ENCODE measurements around the gene MT2A.

MT2A gene

DNA sequence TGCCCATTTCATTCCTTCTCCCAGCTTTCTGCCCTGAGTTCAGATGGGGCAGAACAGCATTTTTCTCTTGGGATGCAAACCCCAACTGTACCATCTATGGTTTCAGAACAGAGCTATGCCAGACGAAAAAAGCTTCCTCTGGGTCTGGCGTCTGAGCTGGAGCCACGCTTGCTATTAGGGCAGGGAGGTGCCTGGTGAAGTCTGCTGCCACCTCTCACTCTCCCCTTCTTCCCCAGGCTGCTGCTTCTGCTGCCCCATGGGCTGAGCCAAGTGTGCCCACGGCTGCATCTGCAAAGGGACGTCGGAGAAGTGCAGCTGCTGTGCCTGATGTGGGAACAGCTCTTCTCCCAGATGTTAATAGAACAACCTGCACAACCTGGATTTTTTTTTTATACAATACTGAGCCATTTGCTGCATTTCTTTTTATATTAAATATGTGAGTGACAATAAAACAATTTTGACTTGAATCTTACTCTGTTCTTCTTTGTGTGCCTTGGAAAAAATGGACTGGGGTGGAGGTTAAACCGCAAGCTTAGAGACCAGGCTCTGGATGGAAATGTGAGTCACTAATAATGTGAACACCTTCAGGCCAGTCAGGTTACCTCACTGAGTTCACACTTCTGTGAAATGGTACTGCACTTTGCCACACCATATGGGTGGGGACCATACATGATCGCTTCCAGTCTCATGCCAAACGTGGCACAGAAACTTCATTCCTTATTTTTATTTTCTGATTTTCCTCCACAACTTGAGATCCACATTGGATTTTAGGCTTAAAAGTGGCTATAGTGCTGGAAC is 28.4 kb downstream of the MT2A start:
- H3K36me3 ChIP-seq (ENCODE audit: control insufficient read depth in 1 of 2, insufficient read depth in 2 of 2, low read length in 2 of 2): no peaks in the 10 kb centered on the region
- H3K27me3 ChIP-seq (ENCODE audit: control insufficient read depth in 1 of 2, insufficient read depth in 2 of 2, low read length in 2 of 2): peaks cover 18 to 19% of the 10 kb centered on the region in 2 donors
- H3K4me3 ChIP-seq (ENCODE audit: low read depth in 1 of 2, low read length in 2 of 2): no peak overlapping the region
- H3K9ac ChIP-seq (ENCODE audit: low read depth in 1 of 2, low read length in 2 of 2): no peak overlapping the region
- H3K4me1 ChIP-seq (ENCODE audit: control insufficient read depth in 1 of 2, insufficient read depth in 2 of 2, low read length in 2 of 2): peaks cover 13 to 37% of the 10 kb centered on the region in 2 donors
- no peak overlapping the region for H3K27ac ChIP-seq (ENCODE audit: low read depth, low read length)
- no peaks in the 10 kb centered on the region for H3K9me3 ChIP-seq (ENCODE audit: control insufficient read depth in 1 of 2, low read length in 2 of 2)

DNA sequence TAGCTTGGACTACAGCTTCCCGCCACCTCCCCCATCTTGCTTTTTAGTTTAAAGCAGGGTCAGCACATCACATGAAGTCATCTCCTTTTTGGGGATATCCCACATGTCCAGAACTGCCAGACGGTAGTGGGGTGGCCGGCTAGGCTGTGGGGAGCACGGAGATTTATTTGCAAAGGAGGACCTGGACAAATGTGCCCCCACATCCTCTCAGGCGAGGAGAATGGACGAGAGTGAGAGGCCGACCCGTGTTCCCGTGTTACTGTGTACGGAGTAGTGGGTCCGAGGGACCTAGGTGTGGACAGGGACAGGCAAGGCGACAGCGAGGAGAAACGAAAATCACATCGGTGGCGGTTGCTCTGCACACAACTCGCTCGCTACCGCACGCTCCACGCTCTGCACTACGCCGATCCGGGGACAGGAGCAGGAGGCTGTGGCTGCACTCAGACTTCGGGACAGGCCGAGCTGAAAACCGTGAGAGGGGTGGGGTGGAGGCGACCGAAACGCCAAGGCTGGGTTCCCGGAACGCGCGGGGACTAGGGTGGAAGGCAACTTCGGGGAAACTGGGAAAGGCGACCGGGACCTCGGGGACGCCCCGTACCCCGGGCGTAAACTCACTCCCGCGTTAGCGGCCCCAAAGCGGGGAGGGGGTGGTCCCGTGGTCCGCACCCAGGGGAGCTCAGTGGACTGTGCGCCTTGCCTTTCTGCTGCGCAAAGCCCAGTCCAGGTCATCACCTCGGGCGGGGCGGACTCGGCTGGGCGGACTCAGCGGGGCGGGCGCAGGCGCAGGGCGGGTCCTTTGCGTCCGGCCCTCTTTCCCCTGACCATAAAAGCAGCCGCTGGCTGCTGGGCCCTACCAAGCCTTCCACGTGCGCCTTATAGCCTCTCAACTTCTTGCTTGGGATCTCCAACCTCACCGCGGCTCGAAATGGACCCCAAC is 29.7 kb downstream of the MT2A start, which contains the start of gene MT1A:
TSS of gene MT1A (plus strand) at position 853 of the 937 bp plus-strand sequence. CDS start at position 926, 73 bp downstream.
- Histone ChIP-seq H3K9me3 (ENCODE audit: control insufficient read depth in 1 of 2, low read length in 2 of 2) (no peaks in the 10 kb centered on the region), H3K27me3 (ENCODE audit: control insufficient read depth in 1 of 2, insufficient read depth in 2 of 2, low read length in 2 of 2) (peaks cover 11 to 19% of the 10 kb centered on the region in 2 donors)

DNA sequence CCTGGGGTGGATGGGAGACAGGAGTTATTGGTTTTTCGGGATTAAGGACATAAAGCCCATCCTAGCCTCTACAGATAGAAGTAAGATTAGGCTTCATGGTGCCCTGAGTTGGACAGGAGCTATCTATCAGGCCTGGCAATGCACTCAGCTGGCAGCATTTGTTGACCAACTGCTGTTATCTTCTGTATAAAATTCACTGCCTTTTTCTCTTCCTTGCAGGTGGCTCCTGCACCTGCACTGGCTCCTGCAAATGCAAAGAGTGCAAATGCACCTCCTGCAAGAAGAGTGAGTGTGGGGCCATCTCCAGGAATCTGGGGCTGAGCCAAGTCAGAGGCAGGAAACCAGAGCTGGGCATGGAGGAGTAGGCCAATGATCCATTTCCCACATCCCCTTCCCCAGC is 30.7 kb downstream of the MT2A start:
- H3K4me3 ChIP-seq (ENCODE audit: low read depth in 1 of 2, low read length in 2 of 2): peak overlapping the region; percentile 31 to 75
- no peaks in the 10 kb centered on the region for H3K9me3 ChIP-seq (ENCODE audit: control insufficient read depth in 1 of 2, low read length in 2 of 2)
- peaks cover 10 to 19% of the 10 kb centered on the region in 2 donors for H3K27me3 ChIP-seq (ENCODE audit: control insufficient read depth in 1 of 2, insufficient read depth in 2 of 2, low read length in 2 of 2)
- peak overlapping the region; percentile 48 to 61 for H3K9ac ChIP-seq (ENCODE audit: low read depth in 1 of 2, low read length in 2 of 2)
- no peaks in the 10 kb centered on the region for H3K36me3 ChIP-seq (ENCODE audit: control insufficient read depth in 1 of 2, insufficient read depth in 2 of 2, low read length in 2 of 2)
- H3K4me1 ChIP-seq (ENCODE audit: control insufficient read depth in 1 of 2, insufficient read depth in 2 of 2, low read length in 2 of 2): peaks cover 25 to 39% of the 10 kb centered on the region in 2 donors
- H3K27ac ChIP-seq (ENCODE audit: low read depth, low read length): no peak overlapping the region

More for the DNA sequence above, 29.7 kb downstream of the MT2A start, which contains the start of gene MT1A:
- Histone ChIP-seq H3K36me3 (ENCODE audit: control insufficient read depth in 1 of 2, insufficient read depth in 2 of 2, low read length in 2 of 2) (no peaks in the 10 kb centered on the region), H3K4me1 (ENCODE audit: control insufficient read depth in 1 of 2, insufficient read depth in 2 of 2, low read length in 2 of 2) (peaks cover 19 to 36% of the 10 kb centered on the region in 2 donors), H3K27ac (ENCODE audit: low read depth, low read length) (no peak within 1 kb of the TSS), H3K9ac (ENCODE audit: low read depth in 1 of 2, low read length in 2 of 2) (peak within 1 kb of the TSS; percentile 48 to 61), H3K4me3 (ENCODE audit: low read depth in 1 of 2, low read length in 2 of 2) (peak within 1 kb of the TSS; percentile 31 to 75)

DNA sequence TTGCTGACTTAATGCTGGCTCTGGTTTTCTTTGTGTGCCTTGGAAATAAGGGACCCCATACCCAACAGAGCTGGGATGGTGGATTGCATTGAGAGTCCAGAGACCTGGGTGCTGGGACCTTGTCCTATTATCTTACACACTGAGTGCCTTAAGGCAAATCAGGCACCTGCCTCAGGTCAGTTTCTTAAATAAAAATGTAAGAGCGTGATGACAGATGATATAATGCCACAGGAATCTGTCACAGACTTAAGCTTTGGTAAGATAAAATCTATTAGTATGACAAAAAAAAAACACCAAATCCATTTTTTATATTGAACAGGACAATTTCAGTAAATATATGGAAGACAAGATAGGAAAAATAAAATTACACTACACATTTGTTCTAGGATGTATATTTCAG is 31.7 kb downstream of the MT2A start:
- Histone ChIP-seq H3K9me3 (ENCODE audit: control insufficient read depth in 1 of 2, low read length in 2 of 2) (no peaks in the 10 kb centered on the region), H3K4me3 (ENCODE audit: low read depth in 1 of 2, low read length in 2 of 2) (no peak overlapping the region), H3K27ac (ENCODE audit: low read depth, low read length) (no peak overlapping the region), H3K27me3 (ENCODE audit: control insufficient read depth in 1 of 2, insufficient read depth in 2 of 2, low read length in 2 of 2) (peaks cover 10 to 19% of the 10 kb centered on the region in 2 donors), H3K9ac (ENCODE audit: low read depth in 1 of 2, low read length in 2 of 2) (no peak overlapping the region), H3K4me1 (ENCODE audit: control insufficient read depth in 1 of 2, insufficient read depth in 2 of 2, low read length in 2 of 2) (peaks cover 27 to 40% of the 10 kb centered on the region in 2 donors), H3K36me3 (ENCODE audit: control insufficient read depth in 1 of 2, insufficient read depth in 2 of 2, low read length in 2 of 2) (no peaks in the 10 kb centered on the region)

DNA sequence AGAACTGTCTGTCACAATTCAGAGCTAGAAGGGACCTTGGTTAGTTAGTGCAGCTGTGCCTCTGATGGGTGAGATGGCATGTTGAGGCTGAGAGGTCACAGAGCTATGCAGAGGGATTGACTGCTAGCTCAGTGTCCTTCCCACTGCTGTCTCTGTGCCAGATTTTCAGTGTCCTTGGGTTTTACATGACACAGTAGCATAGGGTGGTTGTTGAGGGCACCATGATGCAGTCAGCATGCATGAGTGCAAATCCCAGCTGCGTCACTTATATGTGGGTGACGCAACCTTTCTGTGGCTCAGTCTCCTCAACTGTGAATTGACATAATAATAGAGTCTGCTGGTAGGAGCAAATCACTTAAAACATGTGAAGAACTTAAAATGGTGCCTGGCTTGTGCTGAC is 32.8 kb downstream of the MT2A start:
- H3K9ac ChIP-seq (ENCODE audit: low read depth in 1 of 2, low read length in 2 of 2): no peak overlapping the region
- no peak overlapping the region for H3K27ac ChIP-seq (ENCODE audit: low read depth, low read length)
- H3K4me3 ChIP-seq (ENCODE audit: low read depth in 1 of 2, low read length in 2 of 2): no peak overlapping the region
- peaks cover 31 to 39% of the 10 kb centered on the region in 2 donors for H3K4me1 ChIP-seq (ENCODE audit: control insufficient read depth in 1 of 2, insufficient read depth in 2 of 2, low read length in 2 of 2)
- no peaks in the 10 kb centered on the region for H3K9me3 ChIP-seq (ENCODE audit: control insufficient read depth in 1 of 2, low read length in 2 of 2)
- no peaks in the 10 kb centered on the region for H3K36me3 ChIP-seq (ENCODE audit: control insufficient read depth in 1 of 2, insufficient read depth in 2 of 2, low read length in 2 of 2)
- peaks cover 6 to 10% of the 10 kb centered on the region in 2 donors for H3K27me3 ChIP-seq (ENCODE audit: control insufficient read depth in 1 of 2, insufficient read depth in 2 of 2, low read length in 2 of 2)

DNA sequence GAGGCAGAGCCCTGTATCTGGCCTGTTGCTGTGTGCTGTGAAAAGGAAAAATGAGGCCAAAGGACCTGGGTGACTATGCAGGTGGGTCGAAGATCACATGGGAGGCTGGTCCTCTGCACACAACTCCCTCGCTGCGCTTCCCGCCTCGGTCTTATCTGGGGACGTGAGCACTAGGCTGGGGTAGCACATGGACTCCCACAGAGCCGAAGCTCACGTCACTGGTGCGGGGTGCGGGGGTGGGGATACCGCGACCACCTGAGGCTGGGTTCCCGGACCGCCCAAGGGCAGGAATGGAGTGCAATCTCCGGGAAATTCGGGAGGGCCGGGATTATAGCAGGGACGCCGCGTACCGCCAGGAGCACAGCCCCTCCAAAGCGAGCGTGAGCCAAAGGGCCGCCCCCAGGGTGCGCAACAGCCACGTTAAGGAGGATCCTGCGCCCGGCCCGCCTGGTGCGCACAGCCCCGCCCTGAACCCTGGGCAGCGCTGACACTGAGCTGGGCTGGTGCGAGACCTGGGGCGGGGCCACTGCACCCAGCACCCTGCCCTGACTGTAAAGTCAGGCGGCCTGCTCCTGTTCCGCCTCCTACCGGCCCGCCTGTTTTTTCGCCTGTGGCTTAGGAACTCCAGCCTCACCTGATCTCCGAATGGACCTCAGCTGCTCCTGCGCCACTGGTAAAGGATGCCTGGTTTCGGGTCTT is 34.8 kb downstream of the MT2A start:
- Histone ChIP-seq H3K4me1 (ENCODE audit: control insufficient read depth in 1 of 2, insufficient read depth in 2 of 2, low read length in 2 of 2) (peaks cover 40 to 42% of the 10 kb centered on the region in 2 donors), H3K9ac (ENCODE audit: low read depth in 1 of 2, low read length in 2 of 2) (peak overlapping the region; percentile 52 to 61), H3K4me3 (ENCODE audit: low read depth in 1 of 2, low read length in 2 of 2) (peak overlapping the region; percentile 59 to 66)

DNA sequence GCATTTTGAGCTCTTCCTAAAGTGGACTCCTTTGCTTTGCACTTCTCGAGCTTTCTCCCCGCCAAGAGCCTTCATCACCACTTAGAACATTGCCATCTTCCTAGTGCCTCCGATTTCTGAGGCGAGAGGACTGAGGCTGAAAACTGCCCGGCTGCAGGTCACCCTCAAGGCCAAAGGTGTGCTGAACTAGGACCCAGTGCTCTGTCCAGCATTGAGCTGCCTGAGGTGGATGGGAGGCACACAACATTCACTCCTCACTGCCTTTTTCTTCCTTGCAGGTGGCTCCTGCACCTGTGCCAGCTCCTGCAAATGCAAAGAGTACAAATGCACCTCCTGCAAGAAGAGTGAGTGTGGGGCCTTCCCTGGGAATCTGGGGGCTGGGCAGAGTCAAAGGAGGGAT is 35.4 kb downstream of the MT2A start:
- Histone ChIP-seq H3K9me3 (ENCODE audit: control insufficient read depth in 1 of 2, low read length in 2 of 2) (no peaks in the 10 kb centered on the region), H3K27ac (ENCODE audit: low read depth, low read length) (no peak overlapping the region), H3K36me3 (ENCODE audit: control insufficient read depth in 1 of 2, insufficient read depth in 2 of 2, low read length in 2 of 2) (no peaks in the 10 kb centered on the region), H3K4me1 (ENCODE audit: control insufficient read depth in 1 of 2, insufficient read depth in 2 of 2, low read length in 2 of 2) (peaks cover 41 to 46% of the 10 kb centered on the region in 2 donors), H3K9ac (ENCODE audit: low read depth in 1 of 2, low read length in 2 of 2) (peak overlapping the region; percentile 20 to 33), H3K27me3 (ENCODE audit: control insufficient read depth in 1 of 2, insufficient read depth in 2 of 2, low read length in 2 of 2) (peaks cover 0 to 5% of the 10 kb centered on the region in 2 donors), H3K4me3 (ENCODE audit: low read depth in 1 of 2, low read length in 2 of 2) (peak overlapping the region; percentile 59 to 66)

More for the DNA sequence above, 34.8 kb downstream of the MT2A start:
- Histone ChIP-seq H3K27me3 (ENCODE audit: control insufficient read depth in 1 of 2, insufficient read depth in 2 of 2, low read length in 2 of 2) (peaks cover 0 to 5% of the 10 kb centered on the region in 2 donors), H3K27ac (ENCODE audit: low read depth, low read length) (peak overlapping the region; percentile 86), H3K9me3 (ENCODE audit: control insufficient read depth in 1 of 2, low read length in 2 of 2) (no peaks in the 10 kb centered on the region), H3K36me3 (ENCODE audit: control insufficient read depth in 1 of 2, insufficient read depth in 2 of 2, low read length in 2 of 2) (no peaks in the 10 kb centered on the region)

DNA sequence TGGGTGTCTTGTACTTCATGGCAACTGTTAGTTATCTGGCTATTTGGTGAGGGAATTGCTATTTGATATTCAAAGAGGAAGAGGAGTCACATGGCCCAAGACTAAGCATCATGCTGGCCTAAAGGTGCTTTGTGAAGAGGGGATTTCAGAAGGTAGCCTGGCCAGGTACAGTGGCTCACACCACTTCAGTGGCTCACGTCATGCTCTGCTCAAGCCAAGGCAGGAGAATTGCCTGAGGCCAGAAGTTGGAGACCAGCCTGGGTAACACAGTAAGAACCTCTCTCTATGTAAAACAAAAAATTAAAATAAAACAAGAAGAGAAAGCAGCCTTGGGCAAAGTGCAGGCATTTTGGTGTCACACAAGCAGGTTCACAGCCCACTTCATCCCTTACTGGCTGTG is 36.9 kb downstream of the MT2A start:
- Histone ChIP-seq H3K9me3 (ENCODE audit: control insufficient read depth in 1 of 2, low read length in 2 of 2) (no peaks in the 10 kb centered on the region), H3K9ac (ENCODE audit: low read depth in 1 of 2, low read length in 2 of 2) (no peak overlapping the region), H3K4me1 (ENCODE audit: control insufficient read depth in 1 of 2, insufficient read depth in 2 of 2, low read length in 2 of 2) (peaks cover 35 to 40% of the 10 kb centered on the region in 2 donors), H3K4me3 (ENCODE audit: low read depth in 1 of 2, low read length in 2 of 2) (no peak overlapping the region), H3K27ac (ENCODE audit: low read depth, low read length) (no peak overlapping the region), H3K27me3 (ENCODE audit: control insufficient read depth in 1 of 2, insufficient read depth in 2 of 2, low read length in 2 of 2) (peaks cover 0 to 5% of the 10 kb centered on the region in 2 donors), H3K36me3 (ENCODE audit: control insufficient read depth in 1 of 2, insufficient read depth in 2 of 2, low read length in 2 of 2) (no peaks in the 10 kb centered on the region)

DNA sequence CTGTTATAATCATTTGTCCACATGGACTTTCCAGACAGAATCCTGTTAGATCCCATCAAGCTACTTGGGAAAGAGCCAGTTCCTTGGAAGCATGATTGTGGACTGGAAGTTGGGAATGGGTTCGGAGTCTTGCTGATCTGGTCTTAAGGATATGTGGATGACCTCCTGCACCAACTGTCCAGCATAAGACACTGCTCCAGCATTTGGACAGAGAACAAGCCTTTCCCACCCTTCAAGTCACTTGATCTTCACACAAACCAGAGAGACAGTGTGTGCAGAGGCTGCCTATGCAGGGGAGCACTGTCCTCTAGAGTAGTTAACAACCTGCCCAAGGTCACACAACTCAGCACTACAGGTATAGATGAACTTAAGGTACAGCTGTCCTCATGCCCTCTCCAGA is 37.5 kb downstream of the MT2A start:
- no peak overlapping the region for H3K4me3 ChIP-seq (ENCODE audit: low read depth in 1 of 2, low read length in 2 of 2)
- H3K9ac ChIP-seq (ENCODE audit: low read depth in 1 of 2, low read length in 2 of 2): no peak overlapping the region
- peaks cover 0 to 5% of the 10 kb centered on the region in 2 donors for H3K27me3 ChIP-seq (ENCODE audit: control insufficient read depth in 1 of 2, insufficient read depth in 2 of 2, low read length in 2 of 2)
- H3K27ac ChIP-seq (ENCODE audit: low read depth, low read length): no peak overlapping the region
- H3K4me1 ChIP-seq (ENCODE audit: control insufficient read depth in 1 of 2, insufficient read depth in 2 of 2, low read length in 2 of 2): peaks cover 35 to 40% of the 10 kb centered on the region in 2 donors
- no peaks in the 10 kb centered on the region for H3K9me3 ChIP-seq (ENCODE audit: control insufficient read depth in 1 of 2, low read length in 2 of 2)
- no peaks in the 10 kb centered on the region for H3K36me3 ChIP-seq (ENCODE audit: control insufficient read depth in 1 of 2, insufficient read depth in 2 of 2, low read length in 2 of 2)

Measured in duodenal mucosa (tissue), 2 donors.